Suprapubic skin (tissue), 4 donors: Measurements from ENCODE around the gene L3HYPDH.

ENCODE experiments used
- EP300 ChIP-seq: sonication (generic); formaldehyde crosslinking; IDR thresholded peaks from one replicate; pipeline ENCODE4 v1.6.1; 2017; ENCODE audit warnings: antibody characterized with exemption
- POLR2A ChIP-seq, 2 donors: fragments of 450-650 bp; IDR thresholded peaks; one replicate each; pipeline ENCODE4 v1.6.1; 2017; ENCODE audit warnings: antibody characterized with exemption in 2 of 2, mild to moderate bottlenecking in 2 of 2, moderate library complexity in 2 of 2
- POLR2AphosphoS5 ChIP-seq, 3 donors: sonication (generic); formaldehyde crosslinking; IDR thresholded peaks; one replicate each; pipeline ENCODE4 v1.6.1; 2017; ENCODE audit warnings: antibody characterized with exemption in 3 of 3
- TF ChIP-seq, protein P1 (sequence below), 2 donors: fragments of 200-600 bp in 1 of 2; fragments of 450-650 bp in 1 of 2; sonication (generic) in 1 of 2; IDR thresholded peaks; one replicate each; pipeline ENCODE4 v1.5.1; 2016 to 2019; ENCODE audit warnings: antibody characterized with exemption in 2 of 2, mild to moderate bottlenecking in 1 of 2, moderate library complexity in 1 of 2

DNA sequence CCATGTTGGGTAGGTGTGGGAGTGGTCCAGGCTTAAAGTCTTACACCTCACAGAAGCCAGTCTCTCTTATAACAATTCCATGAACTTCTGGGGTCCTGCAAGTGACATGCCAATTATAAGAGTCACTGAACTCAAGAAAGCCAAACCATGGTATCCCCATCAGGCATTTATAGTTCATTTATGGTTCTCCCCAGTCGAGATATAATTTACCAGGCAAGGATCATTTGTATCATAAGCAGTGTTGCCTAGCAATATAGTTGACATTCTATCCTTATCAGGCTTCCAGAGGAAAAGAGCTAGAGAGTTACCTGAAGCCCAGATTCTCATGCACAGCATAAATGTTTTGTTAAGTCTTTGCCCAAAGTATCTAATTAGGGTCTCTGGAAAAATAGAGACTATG lies 8.2 kb upstream of the L3HYPDH start:
- TF ChIP-seq, protein P1, sequence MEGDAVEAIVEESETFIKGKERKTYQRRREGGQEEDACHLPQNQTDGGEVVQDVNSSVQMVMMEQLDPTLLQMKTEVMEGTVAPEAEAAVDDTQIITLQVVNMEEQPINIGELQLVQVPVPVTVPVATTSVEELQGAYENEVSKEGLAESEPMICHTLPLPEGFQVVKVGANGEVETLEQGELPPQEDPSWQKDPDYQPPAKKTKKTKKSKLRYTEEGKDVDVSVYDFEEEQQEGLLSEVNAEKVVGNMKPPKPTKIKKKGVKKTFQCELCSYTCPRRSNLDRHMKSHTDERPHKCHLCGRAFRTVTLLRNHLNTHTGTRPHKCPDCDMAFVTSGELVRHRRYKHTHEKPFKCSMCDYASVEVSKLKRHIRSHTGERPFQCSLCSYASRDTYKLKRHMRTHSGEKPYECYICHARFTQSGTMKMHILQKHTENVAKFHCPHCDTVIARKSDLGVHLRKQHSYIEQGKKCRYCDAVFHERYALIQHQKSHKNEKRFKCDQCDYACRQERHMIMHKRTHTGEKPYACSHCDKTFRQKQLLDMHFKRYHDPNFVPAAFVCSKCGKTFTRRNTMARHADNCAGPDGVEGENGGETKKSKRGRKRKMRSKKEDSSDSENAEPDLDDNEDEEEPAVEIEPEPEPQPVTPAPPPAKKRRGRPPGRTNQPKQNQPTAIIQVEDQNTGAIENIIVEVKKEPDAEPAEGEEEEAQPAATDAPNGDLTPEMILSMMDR (IDR thresholded peaks at IDR 0.05): no peak
- TF ChIP-seq EP300: no peak
- no peak for TF ChIP-seq POLR2A (IDR thresholded peaks at IDR 0.05)
- TF ChIP-seq POLR2AphosphoS5 (IDR thresholded peaks at IDR 0.05): no peak
